Large intestine (tissue), 3 donors: Measurements from ENCODE around the gene CAMK2G. TPM values are rescaled to one million over a fixed set of nuclear protein-coding genes. Genes with fewer than 3 reads are reported as not detected.
"Not testable (repeated sequence)": the region's sequence is repeated elsewhere in the genome, so short reads cannot be mapped to it uniquely, and the experiment has no call there.

Experiments
- DNase-seq, 2 donors: peaks; one replicate each; pipeline versions ENCODE4 v3.0.0 to v3.0.0-alpha.2; 2013
- H3K27ac ChIP-seq: one replicate; pipeline ENCODE4 v1.5.1; 2013; ENCODE audit warnings: low read length
- H3K27me3 ChIP-seq: 2 replicates; pipeline ENCODE4 v1.6.1; 2013; ENCODE audit warnings: low read length; ENCODE audit not compliant: control insufficient read depth, insufficient read depth
- H3K36me3 ChIP-seq: 2 replicates; pipeline ENCODE4 v1.6.1; 2013; ENCODE audit warnings: low read length; ENCODE audit not compliant: control insufficient read depth, insufficient read depth
- H3K4me1 ChIP-seq: one replicate; pipeline ENCODE4 v1.6.1; 2013; ENCODE audit warnings: low read length; ENCODE audit not compliant: control insufficient read depth, insufficient read depth
- H3K4me3 ChIP-seq: one replicate; pipeline ENCODE4 v1.5.1; 2013; ENCODE audit warnings: low read length
- H3K9me3 ChIP-seq: one replicate; pipeline ENCODE4 v1.6.1; 2013; ENCODE audit warnings: mild to moderate bottlenecking, low read depth, low read length, moderate library complexity; ENCODE audit not compliant: control insufficient read depth
- WGBS: methylation state at CpG from one replicate; pipeline ENCODE4 v1.1.5; 2013; ENCODE audit warnings: low lambda C conversion rate; ENCODE audit not compliant: insufficient coverage; 5-methylcytosine and 5-hydroxymethylcytosine counted together
- polyA plus RNA-seq: library from polyadenylated mRNA; unstranded; fragments of 120-200 nt; gene quantifications from one replicate; pipeline ENCODE4 v1.2.1, GENCODE V29; 2013

CAMK2G gene
- polyA plus RNA-seq, 1 donor = 44.6 TPM

GRCh38 chr10:73840056-73840402, 34.3 kb downstream of the CAMK2G start:
- H3K4me3 ChIP-seq = no peak overlapping the region
- DNase-seq = no peak
- no peaks in the 10 kb centered on the region for H3K9me3 ChIP-seq
- WGBS = 100% methylated on average over 1 of the region's 4 CpGs
- H3K27me3 ChIP-seq = no peaks in the 10 kb centered on the region
- no peak overlapping the region for H3K27ac ChIP-seq
- no peaks in the 10 kb centered on the region for H3K4me1 ChIP-seq
- peaks cover 88% of the 10 kb centered on the region for H3K36me3 ChIP-seq

- Histone ChIP-seq H3K9me3 (no peaks in the 10 kb centered on the region), H3K27me3 (no peaks in the 10 kb centered on the region), H3K4me3 (no peak overlapping the region), H3K36me3 (peaks cover 89% of the 10 kb centered on the region), H3K4me1 (no peaks in the 10 kb centered on the region), H3K27ac (no peak overlapping the region)
- DNase-seq = no peak
- WGBS = no CpG with 5 or more reads among the region's 40 CpGs
These were observed 34.9 kb downstream of the CAMK2G start for GRCh38 chr10:73839276-73839966.

GRCh38 chr10:73838827-73839226, 35.5 kb downstream of the CAMK2G start:
- Histone ChIP-seq H3K4me3 (no peak overlapping the region), H3K36me3 (peaks cover 88% of the 10 kb centered on the region), H3K27me3 (no peaks in the 10 kb centered on the region), H3K27ac (no peak overlapping the region), H3K9me3 (no peaks in the 10 kb centered on the region), H3K4me1 (no peaks in the 10 kb centered on the region)
- DNase-seq = no peak
- no CpG with 5 or more reads among the region's 8 CpGs for WGBS

GRCh38 chr10:73838008-73838567, 36.3 kb downstream of the CAMK2G start:
- no CpG with 5 or more reads among the region's 3 CpGs for WGBS
- Histone ChIP-seq H3K9me3 (no peaks in the 10 kb centered on the region), H3K4me3 (no peak overlapping the region), H3K27me3 (no peaks in the 10 kb centered on the region), H3K4me1 (no peaks in the 10 kb centered on the region), H3K27ac (no peak overlapping the region), H3K36me3 (peaks cover 81% of the 10 kb centered on the region)
- no peak for DNase-seq

- H3K4me1 ChIP-seq = no peaks in the 10 kb centered on the region
- H3K27ac ChIP-seq = no peak overlapping the region
- WGBS = no CpG with 5 or more reads among the region's 3 CpGs
- no peaks in the 10 kb centered on the region for H3K27me3 ChIP-seq
- no peaks in the 10 kb centered on the region for H3K9me3 ChIP-seq
- H3K4me3 ChIP-seq = no peak overlapping the region
- no peak for DNase-seq
- H3K36me3 ChIP-seq = peaks cover 71% of the 10 kb centered on the region
These were observed 37.3 kb downstream of the CAMK2G start for GRCh38 chr10:73837072-73837471.

GRCh38 chr10:73836427-73836980, 37.9 kb downstream of the CAMK2G start:
- no peaks in the 10 kb centered on the region for H3K4me1 ChIP-seq
- no peak for DNase-seq
- H3K27me3 ChIP-seq = no peaks in the 10 kb centered on the region
- H3K36me3 ChIP-seq = peaks cover 65% of the 10 kb centered on the region
- H3K27ac ChIP-seq = no peak overlapping the region
- no peaks in the 10 kb centered on the region for H3K9me3 ChIP-seq
- 70% methylated on average over 2 of the region's 11 CpGs for WGBS
- H3K4me3 ChIP-seq = no peak overlapping the region

- not testable (repeated sequence) for H3K4me1 ChIP-seq, DNase-seq, H3K27ac ChIP-seq, H3K9me3 ChIP-seq, H3K27me3 ChIP-seq, H3K4me3 ChIP-seq
- peaks cover 41% of the 10 kb centered on the region for H3K36me3 ChIP-seq
- no CpG with 5 or more reads among the region's 7 CpGs for WGBS
These were observed 45.3 kb downstream of the CAMK2G start for GRCh38 chr10:73829090-73829489.

- Histone ChIP-seq H3K4me3 (no peak overlapping the region), H3K36me3 (peaks cover 50% of the 10 kb centered on the region), H3K27ac (no peak overlapping the region), H3K27me3 (no peaks in the 10 kb centered on the region), H3K4me1 (no peaks in the 10 kb centered on the region), H3K9me3 (no peaks in the 10 kb centered on the region)
- no peak for DNase-seq
- no CpG with 5 or more reads among the region's 6 CpGs for WGBS
These were observed 46.2 kb downstream of the CAMK2G start for GRCh38 chr10:73828161-73828560.

- H3K4me1 ChIP-seq = no peaks in the 10 kb centered on the region
- WGBS = no CpG with 5 or more reads among the region's 19 CpGs
- no peaks in the 10 kb centered on the region for H3K9me3 ChIP-seq
- DNase-seq = no peak
- H3K27me3 ChIP-seq = no peaks in the 10 kb centered on the region
- H3K36me3 ChIP-seq = peaks cover 52% of the 10 kb centered on the region
- no peak overlapping the region for H3K27ac ChIP-seq
- H3K4me3 ChIP-seq = no peak overlapping the region
These were observed 46.8 kb downstream of the CAMK2G start for GRCh38 chr10:73827346-73828089.

- no peak overlapping the region for H3K4me3 ChIP-seq
- WGBS = no CpG with 5 or more reads among the region's 14 CpGs
- DNase-seq = no peak
- no peaks in the 10 kb centered on the region for H3K9me3 ChIP-seq
- peaks cover 72% of the 10 kb centered on the region for H3K36me3 ChIP-seq
- no peak overlapping the region for H3K27ac ChIP-seq
- H3K4me1 ChIP-seq = no peaks in the 10 kb centered on the region
- H3K27me3 ChIP-seq = no peaks in the 10 kb centered on the region
These were observed 50.1 kb downstream of the CAMK2G start for GRCh38 chr10:73824146-73824725.
